Immature natural killer cell (primary cell): ENCODE measurements around the gene NFXL1. TPM values are rescaled to one million over a fixed set of nuclear protein-coding genes. Genes with fewer than 3 reads are reported as not detected.
"Not testable (repeated sequence)": the region's sequence is repeated elsewhere in the genome, so short reads cannot be mapped to it uniquely, and the experiment has no call there.

Experiments used
- DNase-seq, 3 donors: peaks; one replicate each; pipeline ENCODE4 v3.0.0; 2022; ENCODE audit warnings: mixed read lengths in 1 of 3
- H3K27ac Mint-ChIP-seq, 6 donors: one replicate each; pipeline ENCODE4 v1.8.0; 2020; ENCODE audit warnings: mixed read lengths in 6 of 6, mild to moderate bottlenecking in 5 of 6, inconsistent platforms in 4 of 6, moderate library complexity in 3 of 6
- H3K27me3 Mint-ChIP-seq, 3 donors: one replicate each; pipeline ENCODE4 v1.8.0; 2020 to 2021; ENCODE audit warnings: low read depth in 3 of 3, mild to moderate bottlenecking in 3 of 3, mixed read lengths in 3 of 3, moderate library complexity in 3 of 3, inconsistent platforms in 1 of 3
- H3K36me3 Mint-ChIP-seq, 3 donors: one replicate each; pipeline ENCODE4 v1.8.0; 2020; ENCODE audit warnings: mixed read lengths in 3 of 3, inconsistent platforms in 2 of 3, mild to moderate bottlenecking in 2 of 3
- H3K4me1 Mint-ChIP-seq, 2 donors: one replicate each; pipeline ENCODE4 v1.8.0; 2020; ENCODE audit warnings: inconsistent platforms in 2 of 2, mild to moderate bottlenecking in 2 of 2, mixed read lengths in 2 of 2, moderate library complexity in 1 of 2
- H3K4me3 Mint-ChIP-seq, 5 donors: one replicate each; pipeline ENCODE4 v1.8.0; 2020; ENCODE audit warnings: mild to moderate bottlenecking in 5 of 5, mixed read lengths in 5 of 5, inconsistent platforms in 3 of 5, moderate library complexity in 3 of 5
- H3K9me3 Mint-ChIP-seq, 6 donors: one replicate each; pipeline ENCODE4 v1.8.0; 2020; ENCODE audit warnings: mild to moderate bottlenecking in 6 of 6, mixed read lengths in 6 of 6, inconsistent platforms in 4 of 6, moderate library complexity in 3 of 6
- polyA plus RNA-seq, 3 donors: library from polyadenylated mRNA; unstranded; fragments of 300-500 nt; fragmentation: Illumina TruSeq; gene quantifications; one replicate each; pipeline ENCODE4 v1.2.3, GENCODE V29; 2021

NFXL1 gene
- polyA plus RNA-seq, 3 donors from 2014 or later: 1.7 to 6.4 (median 5.4) TPM

DNA sequence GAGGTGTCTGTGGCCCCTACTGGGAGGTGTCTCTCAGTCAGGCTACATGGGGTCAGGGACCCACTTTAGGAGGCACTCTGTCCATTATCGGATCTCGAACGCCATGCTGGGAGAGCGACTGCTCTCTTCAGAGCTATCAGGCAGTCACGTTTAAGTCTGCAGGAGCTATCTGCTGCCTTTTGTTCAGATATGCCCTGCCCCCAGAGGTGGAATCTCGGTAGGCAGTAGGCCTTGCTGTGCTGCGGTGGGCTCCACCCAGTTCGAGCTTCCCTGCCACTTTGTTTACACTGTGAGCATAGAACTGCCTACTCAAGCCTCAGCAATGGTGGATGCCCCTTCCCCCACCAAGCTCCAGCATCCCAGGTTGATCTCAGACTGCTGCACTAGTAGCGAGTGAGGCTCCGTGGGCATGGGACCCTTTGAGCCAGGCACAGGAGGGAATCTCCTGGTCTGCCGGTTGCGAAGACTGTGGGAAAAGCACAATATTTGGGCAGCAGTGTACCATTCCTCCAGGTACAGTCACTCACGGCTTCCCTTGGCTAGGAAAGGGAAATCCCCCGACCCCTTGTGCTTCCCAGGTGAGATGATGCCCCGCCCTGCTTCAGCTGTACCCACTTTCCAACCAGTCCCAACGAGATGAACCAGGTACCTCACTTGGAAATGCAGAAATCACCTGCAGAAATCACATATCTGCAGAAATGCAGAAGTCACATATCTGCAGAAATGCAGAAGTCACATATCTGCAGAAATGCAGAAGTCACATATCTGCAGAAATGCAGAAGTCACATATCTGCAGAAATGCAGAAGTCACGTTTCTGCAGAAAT is 8.3 kb upstream of the NFXL1 start:
- H3K9me3 Mint-ChIP-seq, H3K36me3 Mint-ChIP-seq, H3K27ac Mint-ChIP-seq, H3K4me3 Mint-ChIP-seq, DNase-seq, H3K4me1 Mint-ChIP-seq: not testable (repeated sequence)
- H3K27me3 Mint-ChIP-seq: peaks cover 6 to 13% (median 10%) of the 10 kb centered on the region in 3 donors

- not testable (repeated sequence) for H3K36me3 Mint-ChIP-seq, H3K27ac Mint-ChIP-seq, H3K4me3 Mint-ChIP-seq, DNase-seq, H3K9me3 Mint-ChIP-seq
- peaks cover 2 to 11% (median 10%) of the 10 kb centered on the region in 3 donors for H3K27me3 Mint-ChIP-seq
- peaks cover 21 to 24% of the 10 kb centered on the region in 2 donors for H3K4me1 Mint-ChIP-seq
Measured at GRCh38 chr4:47917163-47917562, 2.8 kb upstream of the NFXL1 start.

- peaks cover 2 to 10% (median 4%) of the 10 kb centered on the region in 3 donors for H3K27me3 Mint-ChIP-seq
- H3K4me1 Mint-ChIP-seq: peaks cover 23 to 24% of the 10 kb centered on the region in 2 donors
Measured at GRCh38 chr4:47915378-47915777, 995 bp upstream of the NFXL1 start.

GRCh38 chr4:47914926-47915237 is 499 bp upstream of the NFXL1 start:
- Mint-ChIP-seq H3K9me3 (no peaks in the 10 kb centered on the region), H3K27ac (peak overlapping the region; percentile 16 to 92 (median 80)), H3K4me3 (peak overlapping the region; percentile 89 to 99 (median 95)), H3K4me1 (peaks cover 23 to 24% of the 10 kb centered on the region in 2 donors), H3K36me3 (peaks cover 0 to 7% (median 6%) of the 10 kb centered on the region in 3 donors), H3K27me3 (peaks cover 2 to 6% (median 4%) of the 10 kb centered on the region in 3 donors)
- DNase-seq: no peak

More at GRCh38 chr4:47915378-47915777, 995 bp upstream of the NFXL1 start:
- Mint-ChIP-seq H3K9me3 (no peaks in the 10 kb centered on the region), H3K4me3 (peak overlapping the region; percentile 89 to 99 (median 95)), H3K27ac (peak overlapping the region in 4 of 6 donors; percentile 17 to 92 (median 81)), H3K36me3 (peaks cover 0 to 5% (median 2%) of the 10 kb centered on the region in 3 donors)
- no peak for DNase-seq

DNA sequence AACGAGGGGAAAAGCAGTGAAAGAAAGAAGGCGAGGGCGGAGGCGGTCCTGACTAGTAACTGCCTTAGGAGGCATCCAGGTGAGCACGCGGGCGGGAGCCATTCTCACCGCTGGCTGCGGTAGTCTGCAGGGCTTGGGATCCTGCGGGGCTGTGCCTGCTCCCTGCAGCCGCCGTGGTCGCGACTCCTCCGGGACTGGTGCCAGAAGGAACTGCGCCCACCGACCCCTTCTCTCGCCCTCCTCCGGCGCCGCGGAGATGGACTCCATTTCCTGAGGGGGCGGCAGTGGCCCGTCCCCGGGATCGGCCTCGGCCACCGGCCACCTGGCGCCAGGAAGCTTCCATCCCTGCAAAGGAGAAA is 543 bp downstream of the NFXL1 start:
- peaks cover 0 to 12% (median 6%) of the 10 kb centered on the region in 3 donors for H3K36me3 Mint-ChIP-seq
- H3K4me1 Mint-ChIP-seq: peaks cover 23 to 24% of the 10 kb centered on the region in 2 donors
- peak overlapping the region; percentile 53 to 92 (median 89) for H3K27ac Mint-ChIP-seq
- H3K4me3 Mint-ChIP-seq: peak overlapping the region; percentile 89 to 99 (median 95)
- H3K9me3 Mint-ChIP-seq: no peaks in the 10 kb centered on the region
- DNase-seq: peak in 1 of 3 donors; percentile 19
- peaks cover 0 to 4% (median 4%) of the 10 kb centered on the region in 3 donors for H3K27me3 Mint-ChIP-seq

DNA sequence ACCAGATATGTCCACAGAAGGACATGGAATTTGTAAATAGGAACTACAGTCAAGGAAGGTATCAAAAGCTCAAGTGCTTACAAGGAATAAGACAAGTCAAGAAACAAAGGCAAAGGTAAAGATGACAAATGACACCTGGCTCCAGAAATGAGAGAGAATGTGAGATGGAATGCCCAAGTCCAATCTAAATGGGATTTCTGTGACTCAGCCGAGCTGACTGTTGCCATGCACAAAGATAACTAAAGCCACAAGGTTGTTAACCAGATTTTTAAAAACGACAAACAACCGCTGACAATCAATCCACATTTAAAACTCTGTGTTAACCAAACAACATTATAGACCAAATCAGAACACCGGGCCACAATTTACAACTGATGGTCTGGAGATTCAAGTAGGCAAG is 1.1 kb downstream of the NFXL1 start:
- Mint-ChIP-seq H3K9me3 (no peaks in the 10 kb centered on the region), H3K36me3 (peaks cover 0 to 14% (median 8%) of the 10 kb centered on the region in 3 donors), H3K27me3 (peaks cover 0 to 4% (median 4%) of the 10 kb centered on the region in 3 donors), H3K27ac (peak overlapping the region; percentile 53 to 92 (median 86)), H3K4me3 (peak overlapping the region; percentile 89 to 99 (median 95)), H3K4me1 (peaks cover 23 to 24% of the 10 kb centered on the region in 2 donors)
- DNase-seq: peak in 1 of 3 donors; percentile 19

GRCh38 chr4:47907089-47907646 is 7.2 kb downstream of the NFXL1 start:
- Mint-ChIP-seq H3K4me1 (peaks cover 0 to 2% of the 10 kb centered on the region in 2 donors), H3K27me3 (no peaks in the 10 kb centered on the region), H3K4me3 (no peak overlapping the region), H3K27ac (peak overlapping the region in 1 of 6 donors; percentile 11), H3K9me3 (no peaks in the 10 kb centered on the region), H3K36me3 (peaks cover 8 to 36% (median 24%) of the 10 kb centered on the region in 3 donors)
- DNase-seq: no peak

- no peak for DNase-seq
- no peaks in the 10 kb centered on the region for H3K4me1 Mint-ChIP-seq
- no peaks in the 10 kb centered on the region for H3K27me3 Mint-ChIP-seq
- H3K36me3 Mint-ChIP-seq: peaks cover 20 to 60% (median 37%) of the 10 kb centered on the region in 3 donors
- H3K4me3 Mint-ChIP-seq: no peak overlapping the region
- H3K9me3 Mint-ChIP-seq: no peaks in the 10 kb centered on the region
- no peak overlapping the region for H3K27ac Mint-ChIP-seq
Measured at GRCh38 chr4:47899639-47900038, 14.7 kb downstream of the NFXL1 start.

GRCh38 chr4:47891928-47892327 is 22.5 kb downstream of the NFXL1 start:
- H3K27me3 Mint-ChIP-seq: no peaks in the 10 kb centered on the region
- no peaks in the 10 kb centered on the region for H3K4me1 Mint-ChIP-seq
- no peak overlapping the region for H3K4me3 Mint-ChIP-seq
- H3K9me3 Mint-ChIP-seq: no peaks in the 10 kb centered on the region
- no peak overlapping the region for H3K27ac Mint-ChIP-seq
- H3K36me3 Mint-ChIP-seq: peaks cover 48 to 62% (median 48%) of the 10 kb centered on the region in 3 donors
- DNase-seq: no peak

DNA sequence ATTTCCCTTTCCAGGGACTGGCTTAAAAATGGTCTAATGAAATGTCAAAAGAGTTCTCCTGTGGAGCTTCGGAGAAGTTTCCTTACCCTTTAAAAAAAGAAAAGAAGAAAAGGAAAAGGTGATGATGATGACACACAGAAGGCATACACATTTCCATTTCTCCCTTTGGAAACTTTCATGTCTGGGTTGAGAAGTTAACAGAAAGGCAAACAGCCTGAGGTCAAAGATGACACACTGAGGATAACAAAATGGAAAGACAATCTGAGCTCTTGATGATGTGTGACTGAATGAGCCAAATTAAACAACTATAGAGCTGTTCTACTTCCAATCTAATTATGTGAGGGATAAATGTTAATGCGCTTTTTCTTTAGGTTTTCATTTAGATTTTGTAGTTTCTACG is 32.2 kb downstream of the NFXL1 start:
- no peak for DNase-seq
- Mint-ChIP-seq H3K27me3 (no peaks in the 10 kb centered on the region), H3K36me3 (peaks cover 37 to 57% (median 44%) of the 10 kb centered on the region in 3 donors), H3K4me3 (no peak overlapping the region), H3K9me3 (no peaks in the 10 kb centered on the region), H3K4me1 (peaks cover 0 to 4% of the 10 kb centered on the region in 2 donors), H3K27ac (no peak overlapping the region)

DNA sequence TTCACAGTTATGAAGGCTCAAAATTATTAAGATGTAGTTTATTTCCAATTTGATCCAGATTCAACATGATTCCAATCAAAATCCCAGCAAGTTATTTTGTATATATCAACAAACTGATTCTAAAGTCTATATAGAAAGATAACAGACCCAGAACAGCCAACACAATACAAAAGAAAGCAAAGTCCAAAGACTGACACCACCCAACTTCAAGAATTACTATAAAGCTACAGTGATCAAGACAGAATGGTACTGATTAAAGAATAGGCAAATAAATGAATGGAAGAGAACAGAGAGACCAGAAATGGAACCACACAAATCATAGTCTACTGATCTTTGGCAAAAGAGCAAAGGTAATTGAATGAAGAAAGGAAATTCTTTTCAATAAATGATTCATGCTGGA is 34.9 kb downstream of the NFXL1 start:
- no peak for DNase-seq
- no peak overlapping the region for H3K27ac Mint-ChIP-seq
- peaks cover 0 to 4% of the 10 kb centered on the region in 2 donors for H3K4me1 Mint-ChIP-seq
- no peak overlapping the region for H3K4me3 Mint-ChIP-seq
- no peaks in the 10 kb centered on the region for H3K27me3 Mint-ChIP-seq
- no peaks in the 10 kb centered on the region for H3K9me3 Mint-ChIP-seq
- H3K36me3 Mint-ChIP-seq: peaks cover 45 to 68% (median 55%) of the 10 kb centered on the region in 3 donors

DNA sequence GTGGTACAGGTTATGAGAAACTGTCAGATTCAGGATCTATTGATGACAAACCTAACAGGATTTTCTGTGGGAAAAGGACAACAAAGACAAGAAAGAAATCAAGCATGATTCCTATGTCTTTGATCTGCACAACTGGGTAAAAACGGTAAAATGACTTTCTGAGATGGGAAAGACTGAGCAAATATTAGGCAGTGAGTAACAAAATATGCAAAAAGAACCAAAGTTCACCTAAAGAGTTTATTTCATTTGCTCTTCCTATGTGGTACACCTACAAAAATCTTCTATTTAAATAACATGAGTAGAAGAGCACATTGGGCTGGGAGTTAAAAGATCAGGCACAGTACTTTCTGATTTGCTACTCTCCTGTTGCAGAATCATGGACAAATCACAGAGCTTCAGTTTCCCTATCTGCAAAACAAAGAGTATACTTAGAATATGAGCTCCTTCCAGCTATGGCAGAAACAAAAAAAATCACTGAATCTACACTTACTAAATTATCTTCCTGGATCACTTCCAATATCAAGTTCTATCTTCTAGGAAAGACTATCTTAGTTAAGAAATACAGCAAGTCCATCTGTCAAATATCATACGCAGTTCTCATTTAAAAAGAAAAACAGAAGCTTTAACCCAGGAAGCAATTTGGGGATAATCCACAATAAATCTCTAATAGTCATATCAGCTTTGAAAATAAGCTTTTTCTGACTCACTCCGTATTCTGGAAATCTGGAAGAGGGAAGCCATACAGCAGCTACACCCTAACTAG is 37.4 kb downstream of the NFXL1 start:
- Mint-ChIP-seq H3K4me1 (peaks cover 0 to 4% of the 10 kb centered on the region in 2 donors), H3K27ac (no peak overlapping the region), H3K36me3 (peaks cover 41 to 60% (median 54%) of the 10 kb centered on the region in 3 donors), H3K9me3 (no peaks in the 10 kb centered on the region), H3K4me3 (no peak overlapping the region), H3K27me3 (no peaks in the 10 kb centered on the region)
- DNase-seq: no peak

GRCh38 chr4:47876310-47876709 is 38.1 kb downstream of the NFXL1 start:
- Mint-ChIP-seq H3K36me3 (peaks cover 36 to 54% (median 51%) of the 10 kb centered on the region in 3 donors), H3K4me3 (no peak overlapping the region), H3K9me3 (no peaks in the 10 kb centered on the region), H3K27me3 (no peaks in the 10 kb centered on the region), H3K4me1 (peaks cover 0 to 4% of the 10 kb centered on the region in 2 donors), H3K27ac (peak overlapping the region in 1 of 6 donors; percentile 6)
- no peak for DNase-seq
